Loucy (cell line): ENCODE results near the gene ANKRD10.

ENCODE experiments used
- CTCF ChIP-seq: fragments of 200-600 bp; sonication (generic); conservative IDR thresholded peaks from 2 replicates; pipeline ENCODE4 v1.5.1; 2014; ENCODE audit warnings: mild to moderate bottlenecking, antibody characterized with exemption, low read length
- EZH2phosphoT487 ChIP-seq: fragments of 200-600 bp; IDR thresholded peaks from 2 replicates; pipeline ENCODE4 v1.6.1; 2018; ENCODE audit warnings: antibody characterized with exemption, mild to moderate bottlenecking, moderate library complexity, borderline replicate concordance

DNA sequence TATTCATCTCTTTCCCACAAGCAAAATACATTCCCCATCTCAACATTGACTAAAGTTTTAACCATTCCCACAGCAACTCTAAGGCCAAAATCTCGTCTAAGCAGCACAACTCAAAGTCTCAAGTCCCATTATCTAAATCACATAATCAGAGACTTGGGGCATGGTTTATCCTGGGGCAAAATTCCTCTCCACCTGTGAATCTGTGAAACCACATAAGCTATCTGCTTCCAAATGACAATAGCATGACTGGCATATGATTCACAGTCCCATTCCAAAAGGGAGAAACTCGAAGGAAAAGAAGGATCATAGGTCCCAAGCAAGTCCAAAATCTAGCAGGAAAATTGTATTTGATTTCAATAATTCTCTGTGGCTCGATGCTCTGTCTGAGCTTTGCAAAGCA lies 73.0 kb downstream of the ANKRD10 start:
- TF ChIP-seq CTCF, result no peak
- no peak for TF ChIP-seq EZH2phosphoT487
